Endothelial cell of umbilical vein (primary cell): ENCODE results near the gene ARHGEF1. TPM values are rescaled to one million over a fixed set of nuclear protein-coding genes. Genes with fewer than 3 reads are reported as not detected.

Source experiments
- BruUV-seq: library from RNA; stranded (reverse); fragments of 400-500 nt; replicated peaks from 2 replicates; lab custom pipeline; 2021; lab: Mats Ljungman, UMichigan
- CTCF ChIA-PET: fragments of 300-600, 350-600 bp; sonication (Branson Sonifier 250); formaldehyde crosslinking; loops from one replicate; lab custom pipeline; 2021; ENCODE audit warnings: antibody characterized with exemption, inconsistent platforms; lab: Charles Lee
- POLR2A ChIA-PET: fragments of 300-600, 350-600 bp; sonication (Branson Sonifier 250); formaldehyde crosslinking; loops from one replicate; lab custom pipeline; 2021; ENCODE audit warnings: antibody characterized with exemption, inconsistent platforms; lab: Charles Lee
- DNase-seq: peaks from one replicate; pipeline ENCODE4 v3.0.0-alpha.2; 2011; ENCODE audit warnings: low read depth, low spot score
- FAIRE-seq: peaks from 2 replicates; lab custom pipeline; 2011; peaks lifted over from hg19 to GRCh38; lab: Jason Lieb, UNC
- H2AFZ ChIP-seq: 2 replicates; pipeline ENCODE4 v1.6.0; 2012; ENCODE audit warnings: low read depth, low read length, control low read depth, inconsistent platforms
- H3K27ac ChIP-seq: 2 replicates; pipeline ENCODE4 v1.5.1; 2011; ENCODE audit warnings: low read depth, mild to moderate bottlenecking, control low read depth, low read length, moderate library complexity; ENCODE audit not compliant: insufficient read depth
- H3K27me3 ChIP-seq, 2 experiments: 2 replicates each; pipeline versions ENCODE4 v1.6.0 to v1.6.1; 2011; ENCODE audit warnings: low read length in 2 of 2, mixed read lengths in 1 of 2; ENCODE audit not compliant: control insufficient read depth in 2 of 2, insufficient read depth in 2 of 2
- H3K36me3 ChIP-seq, 2 experiments: 2 replicates in 1 of 2; 3 replicates in 1 of 2; pipeline ENCODE4 v1.5.1; 2011; ENCODE audit warnings: low read length in 2 of 2, mild to moderate bottlenecking in 1 of 2, moderate library complexity in 1 of 2; ENCODE audit not compliant: control insufficient read depth in 2 of 2, insufficient read depth in 2 of 2; ENCODE audit errors: extremely low read depth in 1 of 2
- H3K4me1 ChIP-seq: 3 replicates; pipeline ENCODE4 v1.5.1; 2011; ENCODE audit warnings: mild to moderate bottlenecking, low read length; ENCODE audit not compliant: control insufficient read depth, insufficient read depth; ENCODE audit errors: extremely low read depth
- H3K4me2 ChIP-seq: 2 replicates; pipeline ENCODE4 v1.6.1; 2011; ENCODE audit warnings: low read length, control low read depth, mixed read lengths; ENCODE audit not compliant: insufficient read depth
- H3K4me3 ChIP-seq, 3 experiments: fragments of 200-600 bp in 1 of 3; sonication (generic), shearing (Covaris generic) in 1 of 3; replicated peaks in 1 of 3; 2 replicates each; pipeline ENCODE4 v1.5.1; 2011 to 2016; ENCODE audit warnings: control low read depth in 3 of 3, low read length in 3 of 3, mild to moderate bottlenecking in 2 of 3, inconsistent platforms in 1 of 3, low read depth in 1 of 3, moderate library complexity in 1 of 3; ENCODE audit not compliant: insufficient read depth in 1 of 3
- H3K79me2 ChIP-seq: 2 replicates; pipeline ENCODE4 v1.6.0; 2012; ENCODE audit warnings: low read length, inconsistent platforms; ENCODE audit not compliant: control insufficient read depth, insufficient read depth
- H3K9ac ChIP-seq: replicated peaks from 2 replicates; pipeline ENCODE3; 2011; ENCODE audit warnings: low read length, control low read depth; ENCODE audit not compliant: insufficient read depth; ENCODE audit errors: extremely low read depth
- H3K9me1 ChIP-seq: replicated peaks from 3 replicates; pipeline ENCODE4 v1.6.0; 2011; ENCODE audit warnings: mild to moderate bottlenecking, low read length; ENCODE audit not compliant: control insufficient read depth, insufficient read depth; ENCODE audit errors: extremely low read depth
- H3K9me3 ChIP-seq: replicated peaks from 2 replicates; pipeline ENCODE4 v1.5.1; 2012; ENCODE audit warnings: low read length, inconsistent platforms; ENCODE audit not compliant: control insufficient read depth, insufficient read depth
- H4K20me1 ChIP-seq: replicated peaks from 2 replicates; pipeline ENCODE3; 2011; ENCODE audit warnings: mild to moderate bottlenecking, low read length; ENCODE audit not compliant: control insufficient read depth, insufficient read depth; ENCODE audit errors: extremely low read depth
- EZH2 ChIP-seq: IDR thresholded peaks from 2 replicates; pipeline ENCODE4 v1.6.1; 2012; ENCODE audit warnings: borderline replicate concordance, low read depth, mild to moderate bottlenecking, moderate library complexity, low read length, inconsistent platforms; ENCODE audit not compliant: severe bottlenecking
- FOS ChIP-seq: IDR thresholded peaks from 2 replicates; pipeline ENCODE4 v1.6.1; 2011; ENCODE audit warnings: mild to moderate bottlenecking, low read length, moderate library complexity, borderline replicate concordance; ENCODE audit not compliant: insufficient read depth
- GATA2 ChIP-seq: IDR thresholded peaks from 2 replicates; pipeline ENCODE4 v1.7.0; 2011; ENCODE audit warnings: low read depth, mild to moderate bottlenecking, moderate library complexity, mixed read lengths, low read length; ENCODE audit not compliant: insufficient read length, insufficient read depth
- JUN ChIP-seq: IDR thresholded peaks from 2 replicates; pipeline ENCODE4 v1.6.1; 2011; ENCODE audit warnings: borderline replicate concordance, low read depth; ENCODE audit not compliant: insufficient read length, insufficient read depth
- MYC ChIP-seq: IDR thresholded peaks from one replicate; pipeline ENCODE4 v1.6.1; 2011; ENCODE audit warnings: mild to moderate bottlenecking, low read depth, low read length
- POLR2A ChIP-seq: IDR thresholded peaks from 2 replicates; pipeline ENCODE4 v1.6.1; 2012; ENCODE audit warnings: low read depth, mild to moderate bottlenecking, control low read depth, low read length
- POLR2AphosphoS5 ChIP-seq: IDR thresholded peaks from 2 replicates; pipeline ENCODE4 v1.6.1; 2012; ENCODE audit warnings: low read depth, mild to moderate bottlenecking, control low read depth, low read length, moderate library complexity; ENCODE audit not compliant: insufficient read depth
- dilution Hi-C: fragments of 300-500 bp; cut with MboI; formaldehyde crosslinking; loops from one replicate; pipeline ENCODE4 v1.15.0; 2019; ENCODE audit warnings: low sequenced_read_pairs; ENCODE audit not compliant: extremely low pct_ligation_motif_present
- intact Hi-C: fragments of 100-400 bp; cut with micrococcal nuclease; formaldehyde crosslinking; loops from one replicate; pipeline ENCODE4 v1.10.0; 2022
- polyA plus RNA-seq, 4 experiments: library from polyadenylated mRNA; depleted of rRNA in 3 of 4; stranded (reverse) in 3 of 4; unstranded in 1 of 4; fragments of >200 nt; gene quantifications; 2 replicates each; pipeline versions ENCODE4 v1.2.1 to v1.2.3, GENCODE V29; 2011 to 2012; ENCODE audit warnings: missing spikeins in 1 of 4
- total RNA-seq: library from RNA; stranded (reverse); gene quantifications from 2 replicates; pipeline ENCODE4 v1.2.3, GENCODE V29; 2021
- TF ChIP-seq, protein P1 (sequence below): IDR thresholded peaks from 2 replicates; pipeline ENCODE4 v1.6.1; 2011; ENCODE audit not compliant: insufficient read depth, insufficient read length
- TF ChIP-seq, protein P2 (sequence below), 2 donors: IDR thresholded peaks; 1 replicate in 1 of 2; 2 replicates in 1 of 2; pipeline ENCODE4 v1.5.1; 2011; ENCODE audit warnings: low read length in 2 of 2, mild to moderate bottlenecking in 2 of 2, moderate library complexity in 2 of 2, control low read depth in 1 of 2, inconsistent platforms in 1 of 2, low read depth in 1 of 2; ENCODE audit not compliant: insufficient read depth in 1 of 2; ENCODE audit errors: extremely low read depth in 1 of 2

The ARHGEF1 gene
- total and polyA plus RNA-seq, 2 donors (not counting 3 experiments of a cell fraction or from before 2014, with no cell fraction given) = 65.4 to 123 TPM

DNA sequence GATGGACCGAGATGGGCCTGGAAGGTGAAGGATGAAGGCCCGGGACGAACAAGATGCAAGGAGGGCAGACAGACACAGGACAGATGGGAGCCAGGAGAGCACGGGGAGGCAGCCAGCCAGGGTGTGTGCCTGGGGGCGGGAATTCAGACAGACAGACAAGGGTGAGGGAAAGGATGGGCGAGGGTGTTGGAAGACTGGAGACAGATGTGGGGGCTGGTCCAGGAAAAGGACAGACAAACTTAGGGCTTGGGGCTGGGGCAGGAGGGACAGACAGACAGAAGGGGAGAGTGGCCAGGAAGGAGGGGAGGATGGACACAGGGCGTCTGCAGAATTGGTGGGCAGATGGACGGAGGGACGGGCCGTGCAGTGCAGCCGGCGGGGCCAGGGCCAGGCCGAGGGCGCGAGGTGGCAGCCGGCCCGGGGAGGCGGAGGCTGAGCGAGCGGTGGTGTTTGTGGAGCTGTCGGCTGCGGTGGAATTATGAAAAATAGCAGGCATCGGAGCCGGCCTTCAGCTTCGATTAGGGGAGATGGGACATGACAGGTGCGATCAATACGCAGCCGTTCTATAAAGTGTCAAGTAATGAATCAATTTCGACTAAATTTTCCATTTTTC, 49.8 kb downstream of the ARHGEF1 start:
- H3K27ac ChIP-seq = no peak overlapping the region
- no peak overlapping the region for H3K4me2 ChIP-seq
- H3K36me3 ChIP-seq = no peaks in the 10 kb centered on the region
- CTCF ChIA-PET = interaction anchor here (0.9 to 3.3 kb wide), 2 partner anchors 11 to 60 kb away, joined by 3 to 20 read pairs; no protein-coding TSS in a partner anchor
- no peak overlapping the region for H3K4me3 ChIP-seq
- dilution Hi-C loops = no loop called here
- intact Hi-C loops = no loop called here
- H3K27me3 ChIP-seq = peaks cover 72% of the 10 kb centered on the region in 2 experiments
- POLR2A ChIA-PET = no interaction called here
- H3K9me3 ChIP-seq = no peaks in the 10 kb centered on the region
- no peaks in the 10 kb centered on the region for H3K9me1 ChIP-seq
- FAIRE-seq = no peak
- H2AFZ ChIP-seq = no peak overlapping the region
- BruUV-seq = no TSS peak
- H3K9ac ChIP-seq = no peak overlapping the region
- H3K4me1 ChIP-seq = no peaks in the 10 kb centered on the region
- DNase-seq = no peak
- H4K20me1 ChIP-seq = no peaks in the 10 kb centered on the region
- TF ChIP-seq, protein P1, sequence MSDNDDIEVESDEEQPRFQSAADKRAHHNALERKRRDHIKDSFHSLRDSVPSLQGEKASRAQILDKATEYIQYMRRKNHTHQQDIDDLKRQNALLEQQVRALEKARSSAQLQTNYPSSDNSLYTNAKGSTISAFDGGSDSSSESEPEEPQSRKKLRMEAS = no peak
- peak; percentile 82 for TF ChIP-seq EZH2
- H3K79me2 ChIP-seq = no peaks in the 10 kb centered on the region

DNA sequence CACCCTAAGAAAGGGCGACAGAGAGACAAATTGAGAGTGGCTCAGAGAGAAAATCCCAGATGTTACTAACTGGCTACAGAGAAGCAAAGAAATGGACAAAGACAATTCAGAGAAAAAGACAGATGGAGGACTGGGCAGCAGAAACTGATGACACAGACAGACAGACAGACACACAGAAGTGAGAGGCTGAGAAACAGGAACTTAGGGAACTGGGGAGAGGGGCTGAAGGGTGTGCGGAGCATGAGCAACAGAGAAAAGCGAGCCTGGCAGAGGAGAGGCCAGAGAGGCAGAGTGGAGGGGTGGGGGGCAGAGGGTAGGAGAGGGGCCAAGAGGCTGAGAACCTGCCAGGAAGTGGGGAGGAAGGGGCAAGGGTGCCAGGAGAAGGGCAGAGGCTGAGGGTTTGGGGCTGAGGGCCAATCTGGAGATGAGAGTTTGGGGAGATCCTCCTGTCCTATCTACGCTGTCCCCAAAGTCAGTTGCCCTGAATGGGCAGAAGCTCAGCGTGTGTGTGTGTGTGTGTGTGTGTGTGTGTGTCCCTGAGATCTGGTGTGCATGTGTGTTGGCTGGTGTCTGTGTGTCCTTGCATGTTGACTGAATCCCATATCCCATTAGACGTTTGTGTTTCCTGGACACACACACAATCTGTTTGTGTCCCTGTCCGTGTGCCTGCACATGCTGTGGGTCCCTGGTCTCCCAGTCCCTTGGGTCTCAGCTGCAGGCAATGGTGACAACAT, 50.9 kb downstream of the ARHGEF1 start:
- no peak overlapping the region for H2AFZ ChIP-seq
- ChIA-PET CTCF (interaction anchor here (1.5 to 3.3 kb wide), 2 partner anchors 9 to 61 kb away, joined by 5 to 20 read pairs; no protein-coding TSS in a partner anchor), POLR2A (no interaction called here)

More for the DNA sequence above, 50.9 kb downstream of the ARHGEF1 start:
- peaks cover 66 to 70% of the 10 kb centered on the region in 2 experiments for H3K27me3 ChIP-seq
- H3K27ac ChIP-seq = no peak overlapping the region
- TF ChIP-seq EZH2 (no peak), FOS (no peak), GATA2 (no peak), MYC (no peak), POLR2AphosphoS5 (no peak), JUN (no peak), POLR2A (no peak)
- TF ChIP-seq, protein P2, sequence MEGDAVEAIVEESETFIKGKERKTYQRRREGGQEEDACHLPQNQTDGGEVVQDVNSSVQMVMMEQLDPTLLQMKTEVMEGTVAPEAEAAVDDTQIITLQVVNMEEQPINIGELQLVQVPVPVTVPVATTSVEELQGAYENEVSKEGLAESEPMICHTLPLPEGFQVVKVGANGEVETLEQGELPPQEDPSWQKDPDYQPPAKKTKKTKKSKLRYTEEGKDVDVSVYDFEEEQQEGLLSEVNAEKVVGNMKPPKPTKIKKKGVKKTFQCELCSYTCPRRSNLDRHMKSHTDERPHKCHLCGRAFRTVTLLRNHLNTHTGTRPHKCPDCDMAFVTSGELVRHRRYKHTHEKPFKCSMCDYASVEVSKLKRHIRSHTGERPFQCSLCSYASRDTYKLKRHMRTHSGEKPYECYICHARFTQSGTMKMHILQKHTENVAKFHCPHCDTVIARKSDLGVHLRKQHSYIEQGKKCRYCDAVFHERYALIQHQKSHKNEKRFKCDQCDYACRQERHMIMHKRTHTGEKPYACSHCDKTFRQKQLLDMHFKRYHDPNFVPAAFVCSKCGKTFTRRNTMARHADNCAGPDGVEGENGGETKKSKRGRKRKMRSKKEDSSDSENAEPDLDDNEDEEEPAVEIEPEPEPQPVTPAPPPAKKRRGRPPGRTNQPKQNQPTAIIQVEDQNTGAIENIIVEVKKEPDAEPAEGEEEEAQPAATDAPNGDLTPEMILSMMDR (IDR thresholded peaks at IDR 0.05; ENCODE audit: extremely low read depth in 1 of 2, insufficient read depth in 1 of 2, low read depth in 1 of 2, low read length in 2 of 2) = no peak
- TF ChIP-seq, protein P1 = no peak
- H3K79me2 ChIP-seq = no peaks in the 10 kb centered on the region
- H3K4me1 ChIP-seq = no peaks in the 10 kb centered on the region
- dilution Hi-C loops (no loop called here), intact Hi-C loops (loop anchor here (2.0 kb wide), 1 partner anchor 49 kb away; no protein-coding TSS in a partner anchor)
- H4K20me1 ChIP-seq = no peaks in the 10 kb centered on the region
- H3K36me3 ChIP-seq = no peaks in the 10 kb centered on the region
- no peak overlapping the region for H3K4me2 ChIP-seq
- no peaks in the 10 kb centered on the region for H3K9me1 ChIP-seq
- FAIRE-seq (no peak), DNase-seq (no peak)
- H3K9me3 ChIP-seq = no peaks in the 10 kb centered on the region
- no peak overlapping the region for H3K4me3 ChIP-seq
- no TSS peak for BruUV-seq
- no peak overlapping the region for H3K9ac ChIP-seq
